HEK293T (cell line): Measurements from ENCODE around the gene TSPAN17.

Source experiments
- CTCF ChIA-PET: fragments of 350-600 bp; formaldehyde crosslinking; extraction: SDS; loops from one replicate; lab custom pipeline; 2021; ENCODE audit warnings: antibody characterized with exemption, inconsistent platforms; lab: Yijun Ruan, JAX
- POLR2A ChIA-PET: fragments of 350-600 bp; formaldehyde crosslinking; extraction: SDS; loops from one replicate; lab custom pipeline; 2020; ENCODE audit warnings: antibody characterized with exemption, inconsistent platforms; lab: Yijun Ruan, JAX
- DNase-seq: peaks from one replicate; pipeline ENCODE4 v3.0.0; 2012; ENCODE audit warnings: mixed read lengths; ENCODE audit errors: extremely low spot score
- ARNT ChIP-seq: fragments of 450-650 bp; IDR thresholded peaks from 2 replicates; pipeline ENCODE4 v1.6.1; 2017; ENCODE audit warnings: mild to moderate bottlenecking
- BHLHE40 ChIP-seq: fragments of 450-650 bp; IDR thresholded peaks from 2 replicates; pipeline ENCODE4 v1.6.1; 2016; ENCODE audit warnings: mild to moderate bottlenecking, moderate library complexity, borderline replicate concordance
- CTBP1 ChIP-seq: fragments of 450-650 bp; IDR thresholded peaks from 2 replicates; pipeline ENCODE4 v1.6.1; 2016; ENCODE audit warnings: borderline replicate concordance
- ELF4 ChIP-seq: fragments of 450-650 bp; IDR thresholded peaks from 2 replicates; pipeline ENCODE4 v1.6.1; 2017; ENCODE audit warnings: antibody characterized with exemption
- FOXA1 ChIP-seq: fragments of 450-650 bp; IDR thresholded peaks from 2 replicates; pipeline ENCODE4 v1.6.1; 2016; ENCODE audit warnings: mild to moderate bottlenecking
- FOXK2 ChIP-seq: fragments of 450-650 bp; IDR thresholded peaks from 2 replicates; pipeline ENCODE4 v1.6.1; 2016; ENCODE audit warnings: mild to moderate bottlenecking
- FOXM1 ChIP-seq: fragments of 450-650 bp; IDR thresholded peaks from 2 replicates; pipeline ENCODE4 v1.6.1; 2017; ENCODE audit warnings: mild to moderate bottlenecking, borderline replicate concordance
- HDGF ChIP-seq: fragments of 450-650 bp; IDR thresholded peaks from 2 replicates; pipeline ENCODE4 v1.6.1; 2017; ENCODE audit warnings: antibody characterized with exemption, borderline replicate concordance
- L3MBTL2 ChIP-seq: fragments of 450-650 bp; conservative IDR thresholded peaks from 2 replicates; pipeline ENCODE4 v1.6.1; 2016; ENCODE audit warnings: mild to moderate bottlenecking
- LEF1 ChIP-seq: fragments of 450-650 bp; IDR thresholded peaks from 2 replicates; pipeline ENCODE4 v1.6.1; 2017; ENCODE audit warnings: mild to moderate bottlenecking, borderline replicate concordance
- NFRKB ChIP-seq: fragments of 450-650 bp; IDR thresholded peaks from 2 replicates; pipeline ENCODE4 v1.6.1; 2016; ENCODE audit warnings: mild to moderate bottlenecking, moderate library complexity
- PKNOX1 ChIP-seq: fragments of 450-650 bp; IDR thresholded peaks from 2 replicates; pipeline ENCODE4 v1.6.1; 2016
- SP1 ChIP-seq: fragments of 450-650 bp; IDR thresholded peaks from 2 replicates; pipeline ENCODE4 v1.6.1; 2017
- SUZ12 ChIP-seq: fragments of 450-650 bp; IDR thresholded peaks from 2 replicates; pipeline ENCODE4 v1.6.1; 2016; ENCODE audit warnings: mild to moderate bottlenecking
- TARDBP ChIP-seq: fragments of 450-650 bp; IDR thresholded peaks from 2 replicates; pipeline ENCODE4 v1.6.1; 2016
- ZNF384 ChIP-seq: fragments of 450-650 bp; IDR thresholded peaks from 2 replicates; pipeline ENCODE4 v1.6.1; 2016

TSPAN17 gene

GRCh38 chr5:176625966-176626875, 21.1 kb upstream of the TSPAN17 start:
- CTCF ChIA-PET, result no interaction called here
- DNase-seq, result no peak
- POLR2A ChIA-PET, result interaction anchor here (1.5 kb wide), 1 partner anchor 21 kb away, joined by 3 read pairs; the partner anchor contains the start of gene TSPAN17
- TF ChIP-seq TARDBP, result no peak
- no peak for TF ChIP-seq CTBP1
- TF ChIP-seq ZNF384, result no peak
- no peak for TF ChIP-seq NFRKB
- TF ChIP-seq ARNT, result no peak
- no peak for TF ChIP-seq LEF1
- TF ChIP-seq FOXA1, result no peak
- no peak for TF ChIP-seq FOXK2
- TF ChIP-seq PKNOX1, result no peak

GRCh38 chr5:176626876-176627236, 20.4 kb upstream of the TSPAN17 start:
- ChIA-PET CTCF (no interaction called here), POLR2A (interaction anchor here (1.5 kb wide), 1 partner anchor 20 kb away, joined by 3 read pairs; the partner anchor contains the start of gene TSPAN17)
- TF ChIP-seq LEF1, result no peak
- TF ChIP-seq ZNF384, result no peak
- TF ChIP-seq HDGF, result no peak
- TF ChIP-seq NFRKB, result no peak
- no peak for TF ChIP-seq PKNOX1
- no peak for TF ChIP-seq SUZ12
- no peak for TF ChIP-seq BHLHE40
- TF ChIP-seq TARDBP, result no peak
- TF ChIP-seq L3MBTL2, result no peak
- TF ChIP-seq FOXK2, result no peak
- TF ChIP-seq FOXA1, result no peak
- no peak for TF ChIP-seq SP1
- TF ChIP-seq ELF4, result no peak
- no peak for TF ChIP-seq ARNT
- TF ChIP-seq CTBP1, result no peak
- TF ChIP-seq FOXM1, result no peak
- no peak for DNase-seq

GRCh38 chr5:176627582-176627981, 19.7 kb upstream of the TSPAN17 start:
- CTCF ChIA-PET, result no interaction called here
- POLR2A ChIA-PET, result no interaction called here
- TF ChIP-seq BHLHE40, result no peak
- TF ChIP-seq FOXM1, result no peak
- TF ChIP-seq L3MBTL2, result no peak
- no peak for TF ChIP-seq PKNOX1
- TF ChIP-seq HDGF, result no peak
- TF ChIP-seq FOXK2, result no peak
- no peak for TF ChIP-seq SUZ12
- TF ChIP-seq FOXA1, result no peak
- no peak for TF ChIP-seq NFRKB
- TF ChIP-seq LEF1, result no peak
- no peak for TF ChIP-seq SP1
- no peak for TF ChIP-seq ELF4
- DNase-seq, result no peak

- DNase-seq, result no peak
- POLR2A ChIA-PET, result no interaction called here
- CTCF ChIA-PET, result no interaction called here
- TF ChIP-seq ELF4, result no peak
- TF ChIP-seq BHLHE40, result no peak
- no peak for TF ChIP-seq FOXA1
- TF ChIP-seq ARNT, result no peak
- no peak for TF ChIP-seq FOXK2
- TF ChIP-seq NFRKB, result no peak
- TF ChIP-seq PKNOX1, result no peak
- no peak for TF ChIP-seq FOXM1
Observed at GRCh38 chr5:176628406-176629228, 18.7 kb upstream of the TSPAN17 start.

GRCh38 chr5:176629317-176629852, 17.9 kb upstream of the TSPAN17 start:
- no peak for DNase-seq
- ChIA-PET POLR2A (interaction anchor here (1.3 kb wide), 1 partner anchor 85 kb away, joined by 4 read pairs; no protein-coding TSS in a partner anchor), CTCF (no interaction called here)
- TF ChIP-seq ZNF384 (no peak), NFRKB (no peak), LEF1 (no peak), TARDBP (no peak), CTBP1 (no peak), HDGF (no peak)
